Spleen (tissue), 11 donors: ENCODE measurements around the gene PRKG1. TPM values are rescaled to one million over a fixed set of nuclear protein-coding genes. Genes with fewer than 3 reads are reported as not detected.

ENCODE experiments used
- DNase-seq: peaks from one replicate; pipeline ENCODE4 v3.0.0-alpha.2; 2020
- H3K27ac ChIP-seq, 8 donors: fragments of 200-600 bp; sonication (generic) in 7 of 8; 1 replicate in 4 of 8; 2 replicates in 4 of 8; pipeline versions ENCODE4 v1.5.0 to v1.8.0; 2016 to 2021; ENCODE audit warnings: inconsistent platforms in 4 of 8, mild to moderate bottlenecking in 4 of 8, moderate library complexity in 1 of 8
- H3K27me3 ChIP-seq, 7 donors: fragments of 200-600 bp; sonication (generic) in 6 of 7; replicated peaks in 1 of 7; 1 replicate in 4 of 7; 2 replicates in 3 of 7; pipeline versions ENCODE4 v1.5.0 to v1.8.0; 2016 to 2021; ENCODE audit warnings: inconsistent platforms in 3 of 7, mild to moderate bottlenecking in 1 of 7
- H3K36me3 ChIP-seq, 6 donors: fragments of 200-600 bp; sonication (generic) in 5 of 6; 1 replicate in 4 of 6; 2 replicates in 2 of 6; pipeline versions ENCODE4 v1.5.0 to v1.8.0; 2016 to 2021; ENCODE audit warnings: inconsistent platforms in 2 of 6
- H3K4me1 ChIP-seq, 6 donors: fragments of 200-600 bp; sonication (generic) in 5 of 6; 1 replicate in 3 of 6; 2 replicates in 3 of 6; pipeline versions ENCODE4 v1.5.0 to v1.8.0; 2016 to 2021; ENCODE audit warnings: inconsistent platforms in 3 of 6
- H3K4me3 ChIP-seq, 8 donors: fragments of 200-600 bp; sonication (generic) in 7 of 8; 1 replicate in 4 of 8; 2 replicates in 4 of 8; pipeline versions ENCODE4 v1.5.0 to v1.8.0; 2016 to 2021; ENCODE audit warnings: inconsistent platforms in 4 of 8, mild to moderate bottlenecking in 4 of 8, moderate library complexity in 2 of 8
- H3K9me3 ChIP-seq, 8 donors: fragments of 200-600 bp; sonication (generic) in 7 of 8; 1 replicate in 4 of 8; 2 replicates in 4 of 8; pipeline versions ENCODE4 v1.5.0 to v1.8.0; 2016 to 2021; ENCODE audit warnings: inconsistent platforms in 4 of 8
- POLR2A ChIP-seq, 3 donors: fragments of 450-650 bp; IDR thresholded peaks; one replicate each; pipeline ENCODE4 v1.5.1; 2017; ENCODE audit warnings: antibody characterized with exemption in 3 of 3, mild to moderate bottlenecking in 1 of 3
- POLR2AphosphoS5 ChIP-seq, 3 donors: sonication (generic); formaldehyde crosslinking; IDR thresholded peaks; one replicate each; pipeline ENCODE4 v1.5.1; 2017; ENCODE audit warnings: antibody characterized with exemption in 3 of 3
- WGBS, 5 donors: extraction: QIAGEN DNeasy Blood & Tissue Kit in 3 of 5; methylation state at CpG; one replicate each; pipeline versions ENCODE4 v1.1.5 to v1.1.7; 2013 to 2018; 5-methylcytosine and 5-hydroxymethylcytosine counted together
- intact Hi-C: fragments of 100-400 bp; cut with DNase I; formaldehyde crosslinking; loops from one replicate; pipeline ENCODE4 v1.15.0; 2023; ENCODE audit warnings: low total_unique reads
- polyA plus RNA-seq, 3 donors: library from polyadenylated mRNA; stranded (reverse); fragments of 200-250 nt; gene quantifications; one replicate each; pipeline ENCODE4 v1.2.1, GENCODE V29; 2013
- total RNA-seq, 7 donors: library from RNA; depleted of rRNA in 3 of 7; stranded (reverse); fragments of >200 nt in 3 of 7; fragmentation: NEBNext Ultra II Directional in 4 of 7; extraction: Animal tissue kit (Norgen Biotek cat#: 25700) in 4 of 7; gene quantifications; one replicate each; pipeline versions ENCODE4 v1.1.0 to v1.2.1, GENCODE V29; 2016 to 2021
- TF ChIP-seq, protein P1 (sequence below), 11 experiments: fragments of 200-600 bp in 7 of 11; fragments of 450-650 bp in 4 of 11; sonication (generic) in 4 of 11; IDR thresholded peaks in 8 of 11; conservative IDR thresholded peaks in 3 of 11; 1 replicate in 7 of 11; 2 replicates in 4 of 11; pipeline versions ENCODE4 v1.4.0 to v1.8.0; 2016 to 2021; ENCODE audit warnings: antibody characterized with exemption in 11 of 11, inconsistent platforms in 4 of 11, mild to moderate bottlenecking in 1 of 11
- donor health status: healthy with polysubstance abuse.
- donor health status: DM: no; HTN: no; CAD: no; lungs with moderate emphysema.
- donor health status: DM: no; HTN: no; CAD: no.
- donor health status: Bipolar disorder and iron deficiency.
- donor health status: healthy.
- donor health status: DM: no; HTN: no; CAD: no.
- donor health status: DM: yes; HTN: yes; CAD: no.

Gene PRKG1
- total and polyA plus RNA-seq, 10 donors: 0.65 to 10.5 (median 7.2) TPM

DNA sequence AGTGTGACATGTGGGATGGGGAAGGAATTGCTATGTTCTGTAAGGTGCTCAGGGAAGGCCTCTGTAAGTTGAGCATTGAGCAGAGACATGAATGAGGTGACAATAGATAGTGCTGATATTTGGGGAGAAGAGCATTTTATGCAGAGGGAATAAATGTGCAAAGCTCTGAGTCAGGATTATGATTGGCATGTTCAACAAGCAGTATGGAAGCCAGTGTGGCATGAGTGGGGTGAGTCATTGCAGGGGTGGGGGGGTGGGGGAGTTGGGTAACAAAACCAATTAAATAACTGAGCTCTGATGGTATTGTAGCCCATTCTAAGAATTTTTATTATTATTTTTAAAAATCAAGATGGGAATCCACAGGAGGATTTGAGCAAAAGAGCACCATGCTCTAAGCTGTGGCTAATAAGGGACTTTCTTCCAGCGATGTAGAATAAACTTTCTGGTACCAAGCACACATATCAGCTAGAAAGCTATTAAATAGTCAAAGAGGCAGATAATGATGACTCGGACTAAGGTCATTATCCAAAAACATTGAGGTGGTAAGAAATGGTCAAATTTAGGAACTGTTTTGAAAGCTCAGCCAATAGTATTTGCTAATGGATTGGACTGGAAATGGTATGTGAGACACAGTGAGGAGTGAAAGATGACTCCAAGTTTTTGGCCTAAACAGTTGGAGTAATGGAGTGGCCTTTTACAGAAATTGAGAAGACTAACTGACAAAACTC lies 96.4 kb downstream of the PRKG1 start:
- WGBS, 5 donors: 64 to 97% (median 91%) methylated on average over 2 of the region's 2 CpGs
- intact Hi-C loops: no loop called here

DNA sequence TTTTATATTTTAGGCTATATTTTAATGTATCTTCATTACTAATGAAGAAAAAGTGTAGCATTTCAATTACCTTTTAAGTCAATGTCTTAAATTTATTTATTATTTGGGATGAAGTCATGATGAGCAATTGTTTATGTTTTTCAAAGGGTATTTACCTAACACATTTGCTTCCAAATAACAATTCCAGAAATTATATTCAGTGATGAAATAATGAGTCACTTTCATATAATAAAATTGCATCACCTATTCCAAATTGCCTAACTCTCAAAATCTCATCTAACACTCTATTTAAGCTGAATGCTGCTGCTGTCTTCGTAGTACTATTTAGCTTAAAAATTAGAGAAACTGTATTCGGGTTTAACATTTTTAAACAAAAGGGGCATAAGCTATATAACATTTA lies 97.7 kb downstream of the PRKG1 start:
- Histone ChIP-seq H3K4me3 (no peak overlapping the region), H3K36me3 (no peaks in the 10 kb centered on the region), H3K27ac (no peak overlapping the region), H3K27me3 (no peaks in the 10 kb centered on the region), H3K9me3 (no peaks in the 10 kb centered on the region), H3K4me1 (no peaks in the 10 kb centered on the region)
- TF ChIP-seq POLR2AphosphoS5 (IDR thresholded peaks at IDR 0.05): no peak
- TF ChIP-seq POLR2A (IDR thresholded peaks at IDR 0.05): no peak
- TF ChIP-seq, protein P1, sequence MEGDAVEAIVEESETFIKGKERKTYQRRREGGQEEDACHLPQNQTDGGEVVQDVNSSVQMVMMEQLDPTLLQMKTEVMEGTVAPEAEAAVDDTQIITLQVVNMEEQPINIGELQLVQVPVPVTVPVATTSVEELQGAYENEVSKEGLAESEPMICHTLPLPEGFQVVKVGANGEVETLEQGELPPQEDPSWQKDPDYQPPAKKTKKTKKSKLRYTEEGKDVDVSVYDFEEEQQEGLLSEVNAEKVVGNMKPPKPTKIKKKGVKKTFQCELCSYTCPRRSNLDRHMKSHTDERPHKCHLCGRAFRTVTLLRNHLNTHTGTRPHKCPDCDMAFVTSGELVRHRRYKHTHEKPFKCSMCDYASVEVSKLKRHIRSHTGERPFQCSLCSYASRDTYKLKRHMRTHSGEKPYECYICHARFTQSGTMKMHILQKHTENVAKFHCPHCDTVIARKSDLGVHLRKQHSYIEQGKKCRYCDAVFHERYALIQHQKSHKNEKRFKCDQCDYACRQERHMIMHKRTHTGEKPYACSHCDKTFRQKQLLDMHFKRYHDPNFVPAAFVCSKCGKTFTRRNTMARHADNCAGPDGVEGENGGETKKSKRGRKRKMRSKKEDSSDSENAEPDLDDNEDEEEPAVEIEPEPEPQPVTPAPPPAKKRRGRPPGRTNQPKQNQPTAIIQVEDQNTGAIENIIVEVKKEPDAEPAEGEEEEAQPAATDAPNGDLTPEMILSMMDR (IDR thresholded peaks at IDR 0.05 in 8 of 11, conservative IDR thresholded peaks at IDR 0.05 in 3 of 11): no peak
- 81 to 90% (median 89%) methylated on average over 2 of the region's 2 CpGs for WGBS, 5 donors
- intact Hi-C loops: no loop called here
- DNase-seq: no peak

More for the DNA sequence above, 96.4 kb downstream of the PRKG1 start:
- H3K27me3 ChIP-seq: no peaks in the 10 kb centered on the region
- no peak overlapping the region for H3K27ac ChIP-seq
- H3K36me3 ChIP-seq: no peaks in the 10 kb centered on the region
- DNase-seq: no peak
- no peaks in the 10 kb centered on the region for H3K9me3 ChIP-seq
- H3K4me1 ChIP-seq: no peaks in the 10 kb centered on the region
- no peak for TF ChIP-seq POLR2A (IDR thresholded peaks at IDR 0.05)
- TF ChIP-seq, protein P1 (IDR thresholded peaks at IDR 0.05 in 8 of 11, conservative IDR thresholded peaks at IDR 0.05 in 3 of 11): no peak
- no peak overlapping the region for H3K4me3 ChIP-seq

DNA sequence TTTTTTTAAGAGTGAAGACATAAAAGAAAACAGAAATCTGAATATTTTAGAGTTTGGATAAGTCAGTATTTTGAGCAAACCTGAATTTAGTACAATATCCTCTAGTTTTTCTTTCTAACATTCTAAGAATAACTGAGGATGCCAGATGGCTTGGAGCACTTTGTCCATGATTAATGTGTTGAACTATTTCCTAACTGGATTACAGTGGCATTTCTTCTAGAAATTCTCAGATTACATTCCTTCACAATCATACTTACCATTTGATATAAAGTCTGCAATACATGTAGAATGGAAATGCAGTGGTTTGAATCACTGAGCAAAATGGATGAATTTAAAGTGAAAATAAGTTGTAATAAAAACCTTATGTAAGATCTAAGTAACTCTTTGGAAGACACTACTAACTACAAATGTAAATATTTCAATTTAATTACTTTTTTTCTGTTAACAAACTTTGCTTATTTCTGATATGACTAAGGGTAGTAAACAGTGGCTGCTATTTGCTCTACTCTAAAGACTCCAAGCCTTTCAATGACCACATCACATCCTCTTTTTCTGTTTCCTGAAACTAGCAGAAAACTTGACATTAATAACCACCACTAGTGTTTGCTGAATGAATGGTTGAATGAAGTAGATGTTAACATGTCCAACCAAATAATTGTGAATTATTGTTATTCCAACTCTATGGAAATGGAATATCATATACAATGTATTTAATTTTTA lies 102.8 kb downstream of the PRKG1 start:
- intact Hi-C loops: no loop called here
- H3K27me3 ChIP-seq: no peaks in the 10 kb centered on the region
- H3K27ac ChIP-seq: no peak overlapping the region
- no peaks in the 10 kb centered on the region for H3K4me1 ChIP-seq
- H3K4me3 ChIP-seq: no peak overlapping the region
- H3K9me3 ChIP-seq: no peaks in the 10 kb centered on the region
- TF ChIP-seq POLR2AphosphoS5 (IDR thresholded peaks at IDR 0.05) (no peak), POLR2A (IDR thresholded peaks at IDR 0.05) (no peak)
- TF ChIP-seq, protein P1 (IDR thresholded peaks at IDR 0.05 in 8 of 11, conservative IDR thresholded peaks at IDR 0.05 in 3 of 11): no peak
- no peak for DNase-seq
- no peaks in the 10 kb centered on the region for H3K36me3 ChIP-seq

DNA sequence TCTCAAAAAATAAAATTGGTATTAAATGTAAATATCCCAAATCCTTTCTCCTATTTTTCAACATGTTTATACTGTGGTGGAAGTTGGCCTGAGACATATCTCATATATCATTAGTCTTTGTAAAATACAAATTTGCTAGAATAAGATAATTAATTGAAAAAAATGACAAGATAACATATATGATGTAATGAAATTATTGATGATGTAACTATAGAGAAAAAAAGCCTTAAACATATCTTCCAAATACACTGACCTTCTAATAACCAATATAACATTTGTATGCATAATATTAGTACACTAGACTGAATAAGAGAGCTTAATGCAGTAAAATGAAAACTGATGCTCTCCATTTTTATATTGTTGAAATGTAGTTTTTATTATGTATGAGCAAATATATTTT lies 104.3 kb downstream of the PRKG1 start:
- Histone ChIP-seq H3K4me3 (no peak overlapping the region), H3K4me1 (no peaks in the 10 kb centered on the region), H3K9me3 (no peaks in the 10 kb centered on the region), H3K36me3 (no peaks in the 10 kb centered on the region), H3K27ac (no peak overlapping the region), H3K27me3 (no peaks in the 10 kb centered on the region)
- TF ChIP-seq POLR2AphosphoS5 (IDR thresholded peaks at IDR 0.05) (no peak), POLR2A (IDR thresholded peaks at IDR 0.05) (no peak)
- TF ChIP-seq, protein P1 (IDR thresholded peaks at IDR 0.05 in 8 of 11, conservative IDR thresholded peaks at IDR 0.05 in 3 of 11): no peak
- no peak for DNase-seq
- intact Hi-C loops: no loop called here
